Peyer's patch (tissue), 4 donors: ENCODE measurements around the gene PDE11A. TPM values are rescaled to one million over a fixed set of nuclear protein-coding genes. Genes with fewer than 3 reads are reported as not detected.

ENCODE experiments used
- DNase-seq, 3 donors: peaks; one replicate each; pipeline ENCODE4 v3.0.0-alpha.2; 2017 to 2019
- H3K27ac ChIP-seq, 4 donors: fragments of 200-600 bp; sonication (generic); one replicate each; pipeline ENCODE4 v1.5.1; 2016 to 2019
- H3K27me3 ChIP-seq, 2 donors: fragments of 200-600 bp; sonication (generic); one replicate each; pipeline ENCODE4 v1.5.1; 2019
- H3K36me3 ChIP-seq, 3 donors: fragments of 200-600 bp; sonication (generic); one replicate each; pipeline ENCODE4 v1.5.1; 2016 to 2019
- H3K4me1 ChIP-seq, 4 donors: fragments of 200-600 bp; sonication (generic); one replicate each; pipeline ENCODE4 v1.5.1; 2016 to 2019
- H3K4me3 ChIP-seq, 4 donors: fragments of 200-600 bp; sonication (generic); 1 replicate in 3 of 4; 2 replicates in 1 of 4; pipeline ENCODE4 v1.5.1; 2016 to 2019; ENCODE audit warnings: mild to moderate bottlenecking in 1 of 4
- H3K9me3 ChIP-seq, 4 donors: fragments of 200-600 bp; sonication (generic); one replicate each; pipeline ENCODE4 v1.5.1; 2016 to 2019; ENCODE audit warnings: mild to moderate bottlenecking in 1 of 4
- CTCF ChIP-seq, 6 experiments: fragments of 450-650 bp in 4 of 6; fragments of 200-600 bp in 2 of 6; sonication (generic) in 1 of 6; IDR thresholded peaks; one replicate each; pipeline ENCODE4 v1.5.1; 2017 to 2019; ENCODE audit warnings: antibody characterized with exemption in 6 of 6, mild to moderate bottlenecking in 3 of 6, moderate library complexity in 1 of 6
- POLR2A ChIP-seq, 2 donors: fragments of 450-650 bp; IDR thresholded peaks; one replicate each; pipeline ENCODE4 v1.5.1; 2017; ENCODE audit warnings: antibody characterized with exemption in 2 of 2, mild to moderate bottlenecking in 2 of 2, moderate library complexity in 2 of 2
- total RNA-seq, 4 donors: library from RNA; depleted of rRNA; stranded (reverse); fragments of >200 nt; gene quantifications; one replicate each; pipeline ENCODE4 v1.1.0, GENCODE V29; 2016

PDE11A gene
- total RNA-seq, 4 donors from 2014 or later: 1.6 to 2.1 (median 1.7) TPM

GRCh38 chr2:177611310-177611886 is 461.2 kb downstream of the PDE11A start:
- Histone ChIP-seq H3K27me3 (no peaks in the 10 kb centered on the region), H3K36me3 (no peaks in the 10 kb centered on the region), H3K27ac (no peak overlapping the region), H3K9me3 (no peaks in the 10 kb centered on the region), H3K4me1 (no peaks in the 10 kb centered on the region), H3K4me3 (no peak overlapping the region)
- no peak for TF ChIP-seq POLR2A (IDR thresholded peaks at IDR 0.05)
- no peak for TF ChIP-seq CTCF (IDR thresholded peaks at IDR 0.05)
- no peak for DNase-seq

- H3K27ac ChIP-seq: no peak overlapping the region
- H3K4me3 ChIP-seq: no peak overlapping the region
- no peaks in the 10 kb centered on the region for H3K27me3 ChIP-seq
- DNase-seq: no peak
- no peaks in the 10 kb centered on the region for H3K9me3 ChIP-seq
- no peaks in the 10 kb centered on the region for H3K36me3 ChIP-seq
- no peaks in the 10 kb centered on the region for H3K4me1 ChIP-seq
- no peak for TF ChIP-seq CTCF (IDR thresholded peaks at IDR 0.05)
- TF ChIP-seq POLR2A (IDR thresholded peaks at IDR 0.05): no peak
Measured at GRCh38 chr2:177610813-177611212, 461.8 kb downstream of the PDE11A start.

DNA sequence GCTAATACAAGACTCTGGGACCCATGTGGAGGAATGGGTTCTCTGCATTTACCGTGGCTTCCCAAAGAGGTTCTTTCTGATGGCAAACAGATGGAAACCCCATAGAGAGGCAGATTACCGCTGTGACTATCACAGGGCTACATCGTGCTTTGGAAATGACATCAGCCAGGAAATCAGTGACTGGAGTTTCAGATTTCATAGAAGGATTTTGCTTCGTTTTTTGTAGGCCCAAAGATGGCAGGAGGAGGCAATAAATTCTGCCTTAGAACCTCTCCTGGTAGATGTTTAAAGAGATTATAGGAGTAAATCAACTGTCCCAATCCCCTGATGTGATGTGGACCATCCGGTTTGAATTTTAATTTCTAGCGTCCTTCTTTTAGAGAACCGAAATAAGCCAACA is 465.9 kb downstream of the PDE11A start:
- H3K9me3 ChIP-seq: no peaks in the 10 kb centered on the region
- no peak overlapping the region for H3K27ac ChIP-seq
- TF ChIP-seq CTCF (IDR thresholded peaks at IDR 0.05) (no peak), POLR2A (IDR thresholded peaks at IDR 0.05) (no peak)

GRCh38 chr2:177604271-177605065 is 468.1 kb downstream of the PDE11A start:
- Histone ChIP-seq H3K4me3 (no peak overlapping the region), H3K9me3 (no peaks in the 10 kb centered on the region), H3K36me3 (no peaks in the 10 kb centered on the region), H3K4me1 (no peaks in the 10 kb centered on the region), H3K27ac (no peak overlapping the region), H3K27me3 (no peaks in the 10 kb centered on the region)
- DNase-seq: no peak
- TF ChIP-seq POLR2A (IDR thresholded peaks at IDR 0.05) (no peak), CTCF (IDR thresholded peaks at IDR 0.05) (peak; percentile 22 to 54 (median 48))

More for the DNA sequence above, 465.9 kb downstream of the PDE11A start:
- Histone ChIP-seq H3K4me3 (no peak overlapping the region), H3K36me3 (no peaks in the 10 kb centered on the region), H3K4me1 (no peaks in the 10 kb centered on the region), H3K27me3 (no peaks in the 10 kb centered on the region)
- no peak for DNase-seq

DNA sequence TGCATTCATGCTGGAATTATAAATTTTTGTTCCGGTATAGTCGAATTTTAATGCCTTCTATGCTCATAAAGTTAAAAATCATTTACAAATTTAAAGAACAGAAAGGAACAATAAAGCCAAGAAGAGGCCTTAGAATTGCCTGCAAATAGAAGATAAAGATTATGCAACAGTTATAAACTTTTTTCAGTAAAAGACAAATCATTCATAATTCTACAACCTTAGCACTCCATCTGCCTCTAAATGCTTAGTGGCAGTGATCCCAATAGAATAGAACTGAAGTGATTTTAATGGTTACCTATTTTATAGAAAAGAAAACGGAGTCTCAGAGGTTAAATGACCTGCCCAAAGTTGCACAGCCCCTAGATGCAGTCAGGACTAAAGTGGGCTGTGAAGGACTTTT is 468.8 kb downstream of the PDE11A start:
- Histone ChIP-seq H3K27me3 (no peaks in the 10 kb centered on the region), H3K9me3 (no peaks in the 10 kb centered on the region), H3K4me1 (no peaks in the 10 kb centered on the region), H3K27ac (no peak overlapping the region), H3K4me3 (no peak overlapping the region), H3K36me3 (no peaks in the 10 kb centered on the region)
- no peak for TF ChIP-seq POLR2A (IDR thresholded peaks at IDR 0.05)
- TF ChIP-seq CTCF (IDR thresholded peaks at IDR 0.05): no peak
- DNase-seq: no peak
